Measurements from ENCODE around the gene SHISA5. TPM values are rescaled to one million over a fixed set of nuclear protein-coding genes. Genes with fewer than 3 reads are reported as not detected.
A peak's percentile ranks its signal among the peaks of the same experiment; 100 is the strongest.

Gene SHISA5
- polyA plus RNA-seq, 1 donor: 200 TPM

DNA sequence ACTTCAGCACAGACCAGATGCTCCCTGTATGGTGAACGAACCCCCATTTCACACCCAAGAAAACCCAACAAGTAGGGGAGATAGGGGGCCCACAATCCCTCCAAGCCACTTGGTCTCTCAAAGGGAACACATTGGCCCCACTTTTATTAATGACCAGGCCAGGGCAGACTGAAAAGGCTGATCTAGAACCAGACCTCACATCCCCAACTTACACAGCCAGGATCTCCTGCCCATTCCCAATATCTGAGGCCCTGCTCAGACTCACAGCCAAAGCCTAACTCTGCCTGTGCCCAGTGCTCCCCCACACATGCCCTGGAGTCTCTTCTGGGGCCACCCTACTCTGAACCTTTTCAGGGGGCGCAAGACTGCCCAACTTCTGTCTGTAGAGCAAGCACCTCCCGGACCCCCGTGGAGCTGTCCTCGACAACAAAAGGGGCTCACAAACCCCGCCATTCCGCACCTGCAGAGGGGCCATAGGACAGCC is 75.8 kb downstream of the SHISA5 start:
- Histone ChIP-seq H3K9me3 (ENCODE audit: control insufficient read depth, low read depth, low read length) (peaks cover 3% of the 10 kb centered on the region), H3K4me1 (ENCODE audit: control insufficient read depth, insufficient read depth, low read length) (peaks cover 75% of the 10 kb centered on the region), H3K27me3 (ENCODE audit: control insufficient read depth, insufficient read depth, low read length) (no peaks in the 10 kb centered on the region), H3K36me3 (ENCODE audit: control insufficient read depth, insufficient read depth, low read length) (peaks cover 31% of the 10 kb centered on the region), H3K27ac (ENCODE audit: low read length) (peak overlapping the region; percentile 94), H3K4me3 (ENCODE audit: low read length) (peak overlapping the region; percentile 83)
- WGBS (ENCODE audit: insufficient coverage, low lambda C conversion rate): no CpG with 5 or more reads among the region's 7 CpGs
- DNase-seq: no peak

DNA sequence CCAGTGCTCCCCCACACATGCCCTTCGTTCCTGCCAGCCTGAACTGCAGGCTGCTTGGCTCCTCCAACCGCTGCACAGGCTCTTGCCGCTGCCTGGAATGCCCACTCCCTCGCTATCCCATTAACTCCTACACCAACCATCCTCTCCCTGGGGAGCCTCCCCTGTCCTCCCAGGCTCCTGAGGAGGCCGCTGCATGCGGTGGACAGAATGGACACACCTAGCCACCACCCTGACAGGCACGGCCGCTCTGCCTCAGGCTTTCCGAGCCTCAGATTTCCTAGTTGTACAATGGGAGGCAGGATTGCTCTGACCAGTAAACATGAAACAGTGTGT is 76.4 kb downstream of the SHISA5 start:
- WGBS (ENCODE audit: insufficient coverage, low lambda C conversion rate): no CpG with 5 or more reads among the region's 9 CpGs
- H3K4me3 ChIP-seq (ENCODE audit: low read length): peak overlapping the region; percentile 83
- H3K36me3 ChIP-seq (ENCODE audit: control insufficient read depth, insufficient read depth, low read length): peaks cover 30% of the 10 kb centered on the region
- peak overlapping the region; percentile 94 for H3K27ac ChIP-seq (ENCODE audit: low read length)
- peaks cover 70% of the 10 kb centered on the region for H3K4me1 ChIP-seq (ENCODE audit: control insufficient read depth, insufficient read depth, low read length)
- DNase-seq: peak in 1 of 2 donors; percentile 33
- peaks cover 3% of the 10 kb centered on the region for H3K9me3 ChIP-seq (ENCODE audit: control insufficient read depth, low read depth, low read length)
- no peaks in the 10 kb centered on the region for H3K27me3 ChIP-seq (ENCODE audit: control insufficient read depth, insufficient read depth, low read length)

DNA sequence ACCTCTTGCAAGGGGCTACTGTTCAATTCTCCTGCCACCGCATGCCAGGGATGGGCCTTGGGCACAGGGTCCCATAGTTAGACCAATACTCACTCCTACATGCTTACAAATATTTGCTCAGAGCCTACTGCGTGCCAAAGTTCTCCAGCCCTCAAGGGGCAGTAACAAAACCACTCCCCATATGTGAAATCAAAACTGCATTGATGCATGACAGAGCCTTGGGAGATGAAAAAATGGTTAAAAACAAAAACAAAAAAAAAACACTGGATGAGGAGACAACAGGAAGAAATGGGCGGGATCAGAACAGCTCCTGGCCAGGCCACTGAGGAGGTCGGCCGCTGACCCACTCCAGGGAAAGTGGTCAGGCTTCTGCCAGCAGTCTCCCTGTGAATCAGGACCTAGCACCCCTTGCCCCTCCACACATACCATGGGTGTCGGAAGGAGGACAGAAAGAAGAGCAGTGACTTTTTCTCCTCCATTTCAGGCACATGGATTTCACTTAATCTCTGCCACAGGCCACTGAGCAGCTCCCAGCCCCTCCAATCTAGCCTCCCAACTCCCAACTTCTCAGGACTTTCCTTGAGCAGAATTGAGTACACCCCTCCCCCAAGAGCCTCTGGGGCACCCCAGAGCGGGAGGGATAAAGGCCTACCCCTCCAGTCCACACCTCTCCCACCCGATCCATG is 76.9 kb downstream of the SHISA5 start:
- DNase-seq: no peak

DNA sequence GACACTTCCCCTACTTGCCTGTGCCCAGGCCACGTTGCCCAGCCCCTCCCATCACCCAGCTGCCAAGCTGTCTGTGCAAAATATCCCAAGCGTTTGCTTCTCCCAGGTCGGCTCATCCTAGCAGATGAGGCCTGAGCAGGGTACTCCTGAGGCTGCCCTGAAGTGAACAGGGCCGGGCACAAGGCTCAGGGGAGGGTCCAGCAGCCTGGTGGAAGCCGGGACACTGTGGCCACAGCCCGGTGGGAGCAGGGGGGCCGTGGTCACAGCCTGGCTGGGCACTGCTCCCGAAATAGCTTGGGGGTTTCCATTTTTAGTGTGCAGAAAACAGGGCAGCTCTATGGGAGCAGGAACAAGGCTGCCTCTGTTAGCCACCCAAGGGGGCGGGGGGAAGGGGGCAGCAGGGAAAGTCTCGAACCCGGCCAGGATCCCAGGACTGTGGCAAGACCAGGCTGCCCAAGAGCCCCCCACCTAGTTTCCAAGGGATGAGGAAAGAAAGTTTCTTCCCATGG is 77.5 kb downstream of the SHISA5 start:
- Histone ChIP-seq H3K36me3 (ENCODE audit: control insufficient read depth, insufficient read depth, low read length) (peaks cover 34% of the 10 kb centered on the region), H3K27me3 (ENCODE audit: control insufficient read depth, insufficient read depth, low read length) (no peaks in the 10 kb centered on the region), H3K9me3 (ENCODE audit: control insufficient read depth, low read depth, low read length) (peaks cover 3% of the 10 kb centered on the region), H3K4me1 (ENCODE audit: control insufficient read depth, insufficient read depth, low read length) (peaks cover 58% of the 10 kb centered on the region), H3K4me3 (ENCODE audit: low read length) (no peak overlapping the region), H3K27ac (ENCODE audit: low read length) (peak overlapping the region; percentile 48)
- no peak for DNase-seq
- WGBS (ENCODE audit: insufficient coverage, low lambda C conversion rate): no CpG with 5 or more reads among the region's 11 CpGs

More for the DNA sequence above, 76.9 kb downstream of the SHISA5 start:
- H3K4me1 ChIP-seq (ENCODE audit: control insufficient read depth, insufficient read depth, low read length): peaks cover 65% of the 10 kb centered on the region
- H3K4me3 ChIP-seq (ENCODE audit: low read length): peak overlapping the region; percentile 83
- peak overlapping the region; percentile 94 for H3K27ac ChIP-seq (ENCODE audit: low read length)
- H3K27me3 ChIP-seq (ENCODE audit: control insufficient read depth, insufficient read depth, low read length): no peaks in the 10 kb centered on the region
- peaks cover 30% of the 10 kb centered on the region for H3K36me3 ChIP-seq (ENCODE audit: control insufficient read depth, insufficient read depth, low read length)
- WGBS (ENCODE audit: insufficient coverage, low lambda C conversion rate): no CpG with 5 or more reads among the region's 8 CpGs
- H3K9me3 ChIP-seq (ENCODE audit: control insufficient read depth, low read depth, low read length): peaks cover 3% of the 10 kb centered on the region

DNA sequence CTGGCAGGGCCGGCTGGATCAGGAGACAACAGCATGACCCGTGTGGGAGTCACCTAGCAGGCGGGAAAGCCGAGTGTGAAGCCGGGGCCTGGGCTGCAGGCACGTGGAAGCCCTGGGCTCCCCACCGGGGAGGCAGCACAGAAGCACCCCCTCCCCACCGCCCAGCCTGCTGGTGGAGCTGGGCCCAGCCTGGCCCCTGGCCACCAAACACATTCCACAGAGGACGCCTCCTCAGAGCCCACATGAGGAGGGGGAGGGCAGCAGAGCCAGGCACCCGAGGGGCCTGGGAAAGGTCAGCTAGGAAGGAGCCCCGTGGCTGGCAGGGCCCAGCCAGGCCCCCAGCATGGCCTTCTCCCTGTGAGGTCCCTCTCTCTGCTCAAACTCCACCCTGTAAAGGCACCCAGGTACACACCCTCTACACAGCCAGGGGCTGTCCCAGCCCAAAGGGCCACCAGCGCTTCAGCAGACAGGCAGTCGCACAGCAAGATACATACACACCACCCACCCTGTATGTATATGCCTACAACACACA is 78.6 kb downstream of the SHISA5 start:
- WGBS (ENCODE audit: insufficient coverage, low lambda C conversion rate): no CpG with 5 or more reads among the region's 13 CpGs
- Histone ChIP-seq H3K27ac (ENCODE audit: low read length) (peak overlapping the region; percentile 48), H3K27me3 (ENCODE audit: control insufficient read depth, insufficient read depth, low read length) (no peaks in the 10 kb centered on the region), H3K9me3 (ENCODE audit: control insufficient read depth, low read depth, low read length) (peaks cover 3% of the 10 kb centered on the region), H3K36me3 (ENCODE audit: control insufficient read depth, insufficient read depth, low read length) (peaks cover 44% of the 10 kb centered on the region), H3K4me3 (ENCODE audit: low read length) (no peak overlapping the region), H3K4me1 (ENCODE audit: control insufficient read depth, insufficient read depth, low read length) (peaks cover 47% of the 10 kb centered on the region)
- no peak for DNase-seq

DNA sequence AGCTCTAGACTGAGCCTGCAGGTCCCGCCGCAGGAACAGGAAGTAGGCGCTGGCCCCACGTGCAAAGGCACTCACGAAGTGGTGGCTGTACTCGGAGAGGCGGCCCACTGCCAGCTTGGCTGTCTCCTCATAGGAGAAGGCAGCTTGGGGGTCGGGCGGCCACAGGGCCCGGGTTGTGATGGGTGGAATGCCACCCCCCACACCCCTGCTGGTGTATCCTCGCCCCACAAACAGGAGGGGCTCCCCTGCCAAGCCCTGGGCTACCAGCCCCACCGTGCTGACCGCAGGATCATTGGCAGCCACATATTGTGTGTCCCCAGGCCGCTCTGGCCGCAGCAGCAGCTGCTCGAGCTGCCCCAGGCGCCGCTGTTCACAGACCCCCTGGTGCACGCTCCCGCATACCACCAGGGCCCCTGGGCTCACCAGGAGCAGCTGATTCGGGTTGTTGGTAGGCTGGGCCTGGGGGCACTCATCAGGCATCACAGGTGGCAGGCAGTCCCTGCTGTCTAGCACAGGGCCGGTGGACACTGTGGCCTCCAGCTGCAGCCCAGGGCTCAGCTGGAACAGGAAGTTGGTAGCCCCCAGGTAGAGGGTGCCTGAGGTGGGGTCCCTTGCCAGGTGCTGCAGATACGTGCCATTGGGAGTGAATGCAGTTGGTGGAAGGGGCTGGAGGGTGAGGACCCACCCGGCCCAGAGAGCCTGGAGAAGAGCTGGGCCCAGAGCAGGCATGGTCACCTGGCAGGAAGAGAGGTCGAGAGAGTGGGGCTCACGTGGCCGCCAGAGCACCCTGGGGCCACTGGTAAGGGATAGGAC is 79.9 kb downstream of the SHISA5 start:
- Histone ChIP-seq H3K9me3 (ENCODE audit: control insufficient read depth, low read depth, low read length) (peaks cover 3% of the 10 kb centered on the region), H3K27ac (ENCODE audit: low read length) (no peak overlapping the region), H3K36me3 (ENCODE audit: control insufficient read depth, insufficient read depth, low read length) (peaks cover 56% of the 10 kb centered on the region), H3K4me1 (ENCODE audit: control insufficient read depth, insufficient read depth, low read length) (peaks cover 43% of the 10 kb centered on the region), H3K4me3 (ENCODE audit: low read length) (no peak overlapping the region), H3K27me3 (ENCODE audit: control insufficient read depth, insufficient read depth, low read length) (no peaks in the 10 kb centered on the region)
- no CpG with 5 or more reads among the region's 27 CpGs for WGBS (ENCODE audit: insufficient coverage, low lambda C conversion rate)
- DNase-seq: no peak

DNA sequence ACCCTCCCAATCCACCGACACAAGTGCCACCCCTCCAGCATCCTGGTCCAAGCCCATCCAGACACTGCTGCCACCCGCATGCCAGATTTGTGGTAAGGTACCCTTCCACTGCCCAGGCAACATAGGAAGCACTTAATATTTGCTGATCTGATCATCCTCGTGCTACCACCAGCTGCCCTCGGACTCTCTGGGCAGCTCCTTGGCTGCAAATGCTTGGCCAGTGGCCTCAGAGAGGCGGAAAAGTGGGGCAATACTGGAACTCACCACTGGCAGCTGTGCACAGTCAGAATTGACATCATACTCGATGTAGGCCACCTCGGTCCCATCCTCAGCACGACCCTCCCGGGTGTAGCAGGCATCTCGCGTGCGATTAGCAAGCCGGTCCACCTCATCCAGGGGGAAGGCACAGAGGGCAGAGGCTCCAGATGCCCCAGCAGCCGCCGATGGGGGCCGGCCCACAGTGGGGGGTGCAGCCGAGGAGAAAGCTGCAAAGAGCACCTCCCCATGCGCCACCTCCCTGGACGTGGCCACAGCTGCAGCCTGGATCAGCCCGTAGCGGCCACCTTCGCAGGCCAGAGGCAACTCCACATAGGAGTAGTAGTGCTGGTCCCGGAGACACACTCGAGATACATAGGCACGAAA is 80.6 kb downstream of the SHISA5 start:
- no peak for DNase-seq
- H3K4me3 ChIP-seq (ENCODE audit: low read length): no peak overlapping the region
- no peaks in the 10 kb centered on the region for H3K27me3 ChIP-seq (ENCODE audit: control insufficient read depth, insufficient read depth, low read length)
- H3K27ac ChIP-seq (ENCODE audit: low read length): no peak overlapping the region
- peaks cover 3% of the 10 kb centered on the region for H3K9me3 ChIP-seq (ENCODE audit: control insufficient read depth, low read depth, low read length)
- peaks cover 64% of the 10 kb centered on the region for H3K36me3 ChIP-seq (ENCODE audit: control insufficient read depth, insufficient read depth, low read length)
- no CpG with 5 or more reads among the region's 25 CpGs for WGBS (ENCODE audit: insufficient coverage, low lambda C conversion rate)
- peaks cover 42% of the 10 kb centered on the region for H3K4me1 ChIP-seq (ENCODE audit: control insufficient read depth, insufficient read depth, low read length)

DNA sequence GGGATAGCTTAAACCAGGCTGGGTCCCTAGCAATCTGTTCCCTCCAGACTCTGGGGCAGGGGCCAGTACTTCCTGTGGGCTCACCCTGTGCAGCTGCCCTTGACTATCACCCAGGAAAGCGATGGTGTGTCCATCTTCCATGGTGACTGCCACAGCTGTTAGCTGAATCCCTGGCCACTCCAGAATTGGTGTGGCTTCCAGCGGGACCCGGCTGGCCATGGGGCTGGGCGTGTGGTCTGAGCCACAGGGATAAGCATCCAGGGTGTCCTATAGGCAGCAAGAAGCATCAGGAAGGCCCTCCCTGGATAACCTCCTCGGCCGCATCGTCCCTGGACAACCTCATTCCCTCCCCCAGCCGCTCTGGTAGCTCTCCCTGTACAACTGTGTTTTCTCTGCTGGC is 81.3 kb downstream of the SHISA5 start:
- Histone ChIP-seq H3K27ac (ENCODE audit: low read length) (no peak overlapping the region), H3K27me3 (ENCODE audit: control insufficient read depth, insufficient read depth, low read length) (no peaks in the 10 kb centered on the region), H3K9me3 (ENCODE audit: control insufficient read depth, low read depth, low read length) (peaks cover 3% of the 10 kb centered on the region), H3K4me3 (ENCODE audit: low read length) (no peak overlapping the region), H3K36me3 (ENCODE audit: control insufficient read depth, insufficient read depth, low read length) (peaks cover 70% of the 10 kb centered on the region), H3K4me1 (ENCODE audit: control insufficient read depth, insufficient read depth, low read length) (peaks cover 35% of the 10 kb centered on the region)
- WGBS (ENCODE audit: insufficient coverage, low lambda C conversion rate): no CpG with 5 or more reads among the region's 8 CpGs
- no peak for DNase-seq

DNA sequence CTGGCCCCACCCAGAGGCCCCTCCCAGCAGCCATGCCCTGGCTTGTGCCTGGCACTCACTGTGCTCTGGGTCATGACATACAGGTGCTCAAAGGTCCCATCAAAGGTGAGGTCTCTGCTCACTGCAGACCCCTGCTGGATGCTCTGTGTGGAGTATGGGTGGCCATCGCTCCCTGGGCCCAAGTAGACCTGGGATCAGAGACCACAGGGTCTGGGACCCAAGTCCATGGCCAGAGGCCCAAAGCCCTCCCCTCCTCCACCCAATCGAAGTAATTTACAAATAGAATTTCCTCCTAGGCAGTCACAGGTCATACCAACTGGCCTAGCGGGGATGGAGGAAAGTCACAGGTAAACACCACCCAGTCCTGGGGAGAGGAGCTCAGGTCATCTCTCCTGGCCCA is 81.7 kb downstream of the SHISA5 start:
- Histone ChIP-seq H3K27me3 (ENCODE audit: control insufficient read depth, insufficient read depth, low read length) (no peaks in the 10 kb centered on the region), H3K4me1 (ENCODE audit: control insufficient read depth, insufficient read depth, low read length) (peaks cover 32% of the 10 kb centered on the region), H3K27ac (ENCODE audit: low read length) (no peak overlapping the region), H3K4me3 (ENCODE audit: low read length) (no peak overlapping the region), H3K9me3 (ENCODE audit: control insufficient read depth, low read depth, low read length) (peaks cover 3% of the 10 kb centered on the region), H3K36me3 (ENCODE audit: control insufficient read depth, insufficient read depth, low read length) (peaks cover 75% of the 10 kb centered on the region)
- DNase-seq: no peak
- no CpG with 5 or more reads among the region's 3 CpGs for WGBS (ENCODE audit: insufficient coverage, low lambda C conversion rate)

DNA sequence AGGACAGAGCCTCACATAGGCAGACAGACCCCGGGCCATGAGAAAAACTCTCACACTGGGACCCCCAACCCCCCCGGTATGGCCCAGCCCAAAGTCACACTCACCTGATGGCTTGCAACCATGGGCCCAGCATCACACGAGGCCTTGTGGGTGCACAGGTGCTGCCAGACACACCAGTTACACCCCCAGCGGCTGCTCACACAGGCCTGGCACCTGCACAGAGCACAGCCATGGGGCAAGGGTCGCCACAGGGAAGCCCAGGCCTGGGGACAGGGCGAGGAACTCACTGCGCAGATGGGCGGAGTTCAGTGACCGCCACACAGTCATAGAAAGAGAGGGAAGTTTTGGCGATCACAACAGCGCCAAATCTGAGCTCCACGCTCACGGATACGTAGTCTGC is 83.4 kb downstream of the SHISA5 start:
- Histone ChIP-seq H3K9me3 (ENCODE audit: control insufficient read depth, low read depth, low read length) (peaks cover 3% of the 10 kb centered on the region), H3K36me3 (ENCODE audit: control insufficient read depth, insufficient read depth, low read length) (peaks cover 92% of the 10 kb centered on the region), H3K27me3 (ENCODE audit: control insufficient read depth, insufficient read depth, low read length) (no peaks in the 10 kb centered on the region), H3K27ac (ENCODE audit: low read length) (no peak overlapping the region), H3K4me3 (ENCODE audit: low read length) (no peak overlapping the region), H3K4me1 (ENCODE audit: control insufficient read depth, insufficient read depth, low read length) (peaks cover 15% of the 10 kb centered on the region)
- DNase-seq: no peak
- 100% methylated on average over 4 of the region's 14 CpGs for WGBS (ENCODE audit: insufficient coverage, low lambda C conversion rate)
